HEK293T (cell line): ENCODE data around the gene EBP.

Experiments used
- BHLHE40 ChIP-seq: fragments of 450-650 bp; IDR thresholded peaks from 2 replicates; pipeline ENCODE4 v1.6.1; 2016; ENCODE audit warnings: mild to moderate bottlenecking, moderate library complexity, borderline replicate concordance
- CTBP1 ChIP-seq: fragments of 450-650 bp; IDR thresholded peaks from 2 replicates; pipeline ENCODE4 v1.6.1; 2016; ENCODE audit warnings: borderline replicate concordance
- ELF4 ChIP-seq: fragments of 450-650 bp; IDR thresholded peaks from 2 replicates; pipeline ENCODE4 v1.6.1; 2017; ENCODE audit warnings: antibody characterized with exemption
- FOXA1 ChIP-seq: fragments of 450-650 bp; IDR thresholded peaks from 2 replicates; pipeline ENCODE4 v1.6.1; 2016; ENCODE audit warnings: mild to moderate bottlenecking
- FOXK2 ChIP-seq: fragments of 450-650 bp; IDR thresholded peaks from 2 replicates; pipeline ENCODE4 v1.6.1; 2016; ENCODE audit warnings: mild to moderate bottlenecking
- HDGF ChIP-seq: fragments of 450-650 bp; IDR thresholded peaks from 2 replicates; pipeline ENCODE4 v1.6.1; 2017; ENCODE audit warnings: antibody characterized with exemption, borderline replicate concordance
- LEF1 ChIP-seq: fragments of 450-650 bp; IDR thresholded peaks from 2 replicates; pipeline ENCODE4 v1.6.1; 2017; ENCODE audit warnings: mild to moderate bottlenecking, borderline replicate concordance
- NFRKB ChIP-seq: fragments of 450-650 bp; IDR thresholded peaks from 2 replicates; pipeline ENCODE4 v1.6.1; 2016; ENCODE audit warnings: mild to moderate bottlenecking, moderate library complexity
- SP1 ChIP-seq: fragments of 450-650 bp; IDR thresholded peaks from 2 replicates; pipeline ENCODE4 v1.6.1; 2017
- SUZ12 ChIP-seq: fragments of 450-650 bp; IDR thresholded peaks from 2 replicates; pipeline ENCODE4 v1.6.1; 2016; ENCODE audit warnings: mild to moderate bottlenecking
- TARDBP ChIP-seq: fragments of 450-650 bp; IDR thresholded peaks from 2 replicates; pipeline ENCODE4 v1.6.1; 2016
- ZNF384 ChIP-seq: fragments of 450-650 bp; IDR thresholded peaks from 2 replicates; pipeline ENCODE4 v1.6.1; 2016

DNA sequence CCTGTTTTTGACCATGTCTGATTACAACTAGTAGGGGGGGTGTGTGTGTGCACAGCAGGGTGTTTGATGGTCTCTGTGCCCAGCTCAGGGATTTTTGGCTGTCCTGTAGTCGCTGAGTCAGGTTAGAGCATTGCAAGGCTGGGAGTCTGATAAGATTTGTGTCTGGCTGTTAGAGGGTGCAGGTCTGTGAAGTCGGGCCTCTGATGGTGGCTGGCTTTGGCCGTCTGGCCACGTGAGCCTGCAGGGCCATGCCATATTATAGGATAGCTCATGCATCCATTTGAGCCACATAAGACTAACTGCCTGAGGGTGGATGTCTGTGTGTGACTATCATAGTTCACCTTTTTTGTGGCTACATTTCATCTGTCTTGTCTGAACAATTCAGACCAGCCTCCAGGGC is 7.9 kb upstream of the EBP start:
- TF ChIP-seq CTBP1 (no peak), BHLHE40 (no peak), HDGF (no peak), SUZ12 (no peak), NFRKB (no peak), SP1 (no peak), TARDBP (no peak), ELF4 (no peak), ZNF384 (no peak), FOXA1 (no peak), LEF1 (no peak), FOXK2 (no peak)
